ENCODE data around the gene RTBDN. TPM values are rescaled to one million over a fixed set of nuclear protein-coding genes. Genes with fewer than 3 reads are reported as not detected.

The RTBDN gene
- total and polyA plus RNA-seq, 2 of the 8 experiments (the other 6 are each of a cell fraction or from before 2014, with no cell fraction given) = 4.0 to 4.8 TPM

- no peak overlapping the region for H3K4me3 ChIP-seq (ENCODE audit: extremely low read depth in 1 of 4, insufficient read depth in 2 of 4, low read depth in 3 of 4, low read length in 4 of 4)
- H4K91ac ChIP-seq (replicated peaks; ENCODE audit: insufficient read length, low read length) = no peak overlapping the region
- no peak overlapping the region for H3K4me2 ChIP-seq (ENCODE audit: insufficient read depth in 1 of 2, low read depth in 2 of 2, low read length in 2 of 2)
- no peaks in the 10 kb centered on the region for H3K23me2 ChIP-seq (ENCODE audit: low read depth, low read length)
- H3K27me3 ChIP-seq (replicated peaks in 1 of 4; ENCODE audit: control insufficient read depth in 3 of 4, extremely low read depth in 1 of 4, insufficient read depth in 3 of 4, low read length in 3 of 4) = no peaks in the 10 kb centered on the region
- peak overlapping the region; percentile 78; the same call in 1 of the 2 replicates for H4K8ac ChIP-seq (ENCODE audit: extremely low read depth, insufficient read depth, low read length)
- POLR2A ChIA-PET (ENCODE audit: partially characterized antibody) = interaction anchor here (0.6 to 2.4 kb wide), 19 partner anchors 8 to 291 kb away, joined by 3 to 16 read pairs (median 3); partner anchors contain the start of genes CALR, DNASE2, FARSA and GCDH
- H2BK15ac ChIP-seq (ENCODE audit: low read length) = no peak overlapping the region
- peaks cover 0 to 2% of the 10 kb centered on the region in 2 experiments for H4K20me1 ChIP-seq (replicated peaks in 1 of 2; ENCODE audit: control insufficient read depth in 1 of 2, insufficient read depth in 2 of 2, low read length in 2 of 2)
- no peak overlapping the region for H2AK5ac ChIP-seq (ENCODE audit: low read depth, low read length)
- H3K4me1 ChIP-seq (replicated peaks in 1 of 4; ENCODE audit: control insufficient read depth in 3 of 4, insufficient read depth in 4 of 4, low read length in 3 of 4) = no peaks in the 10 kb centered on the region
- H3K9me3 ChIP-seq (ENCODE audit: insufficient read depth in 2 of 2, low read depth in 1 of 2, low read length in 1 of 2) = peaks cover 0 to 5% of the 10 kb centered on the region in 2 experiments; a peak in 1 of 4 replicates
- no peak overlapping the region for H3K56ac ChIP-seq (replicated peaks; ENCODE audit: insufficient read length, low read depth, low read length)
- no peak overlapping the region for H2BK20ac ChIP-seq (ENCODE audit: low read length)
- peaks cover under 1 to 29% (median 14%) of the 10 kb centered on the region in 4 experiments for H3K36me3 ChIP-seq (ENCODE audit: control insufficient read depth in 2 of 4, insufficient read depth in 4 of 4, low read length in 3 of 4)
- H2BK120ac ChIP-seq (replicated peaks; ENCODE audit: low read depth, low read length) = no peak overlapping the region
- no peak overlapping the region for H4K5ac ChIP-seq (ENCODE audit: insufficient read length, low read depth, low read length)
- H2BK5ac ChIP-seq (ENCODE audit: low read depth, low read length) = no peak overlapping the region
- CTCF ChIA-PET (ENCODE audit: partially characterized antibody) = interaction anchor here (0.6 to 1.4 kb wide), 9 partner anchors 8 to 216 kb away, joined by 3 to 6 read pairs (median 3); partner anchors contain the start of genes FARSA and GCDH
- H2BK12ac ChIP-seq (ENCODE audit: low read depth, low read length) = no peak overlapping the region
- H3K4ac ChIP-seq (replicated peaks; ENCODE audit: insufficient read length, low read depth, low read length) = no peak overlapping the region
- no peak overlapping the region for H3K18ac ChIP-seq (ENCODE audit: extremely low read depth, low read length)
- no peak overlapping the region for H2AFZ ChIP-seq (ENCODE audit: low read length)
- WGBS, 2 experiments (ENCODE audit: extremely low coverage in 1 of 2, insufficient coverage in 1 of 2, insufficient read length in 1 of 2, insufficient replicate concordance in 2 of 2, low coverage in 1 of 2, low lambda C conversion rate in 2 of 2, missing lambda C conversion rate in 1 of 2) = 96% methylated on average over 65 of the region's 70 CpGs; no CpG with 5 or more reads in 1 of the 2 experiments
- no peak overlapping the region for H3K27ac ChIP-seq (ENCODE audit: low read depth, low read length)
- FAIRE-seq = no peak
- no peak overlapping the region for H3K14ac ChIP-seq (ENCODE audit: insufficient read length)
- no peak overlapping the region for H3K23ac ChIP-seq (ENCODE audit: insufficient read length)
- DNase-seq (ENCODE audit: low read depth in 1 of 2, low spot score in 2 of 2) = peak in 1 of 2 experiments; percentile 55
- H3K79me2 ChIP-seq (ENCODE audit: control insufficient read depth in 1 of 2, insufficient read depth in 2 of 2, low read length in 2 of 2) = no peaks in the 10 kb centered on the region
- no peaks in the 10 kb centered on the region for H3K79me1 ChIP-seq (ENCODE audit: low read depth, low read length)
- TF ChIP-seq SP1 (IDR thresholded peaks at IDR 0.05; ENCODE audit: low read depth, low read length) (0 out of 2 replicates have a peak, but pooled peaks have one; percentile 16), TBP (IDR thresholded peaks at IDR 0.05; ENCODE audit: low read depth, low read length) (no peak), BRCA1 (IDR thresholded peaks at IDR 0.05; ENCODE audit: low read depth, low read length) (no peak)
- no peak overlapping the region for H3K9ac ChIP-seq (replicated peaks in 1 of 4; ENCODE audit: extremely low read depth in 1 of 4, low read depth in 3 of 4, low read length in 3 of 4)
Measured at GRCh38 chr19:12872941-12873890, 38.8 kb upstream of the RTBDN start.

All from H1 (cell line).